ENCODE measurements around the gene CCR6. TPM values are rescaled to one million over a fixed set of nuclear protein-coding genes. Genes with fewer than 3 reads are reported as not detected.

CCR6 gene
- total and polyA plus RNA-seq, 2 of the 13 experiments (the other 11 are each of a cell fraction or from before 2014, with no cell fraction given) = 4.5 to 8.7 TPM

- Histone ChIP-seq H3K4me3 (replicated peaks in 1 of 3; ENCODE audit: insufficient read depth in 1 of 3, low read depth in 2 of 3, low read length in 3 of 3) (no peak overlapping the region), H3K9ac (ENCODE audit: insufficient read depth, low read depth, low read length) (no peak overlapping the region), H4K20me1 (ENCODE audit: insufficient read depth, low read length) (no peaks in the 10 kb centered on the region), H2AFZ (ENCODE audit: low read length) (no peak overlapping the region), H3K27ac (ENCODE audit: extremely low read length, insufficient read depth, low read length) (no peak overlapping the region), H3K36me3 (replicated peaks in 1 of 2; ENCODE audit: control insufficient read depth in 1 of 2, insufficient read depth in 2 of 2, low read length in 2 of 2) (no peaks in the 10 kb centered on the region), H3K4me2 (ENCODE audit: low read depth, low read length) (no peak overlapping the region), H3K79me2 (ENCODE audit: insufficient read depth, low read length) (no peaks in the 10 kb centered on the region), H3K4me1 (ENCODE audit: insufficient read depth, low read length) (peaks cover 4% of the 10 kb centered on the region), H3K9me3 (ENCODE audit: low read length) (peaks cover 16% of the 10 kb centered on the region; the same call in 1 of the 2 replicates), H3K27me3 (ENCODE audit: control insufficient read depth in 1 of 2, insufficient read depth in 2 of 2, low read length in 2 of 2) (peaks cover 3 to 14% of the 10 kb centered on the region in 2 experiments; a peak in 4 of 5 replicates)
- ChIA-PET CTCF (ENCODE audit: low intra/inter-chr PET ratio, low total read pairs) (no interaction called here), POLR2A (no interaction called here)
- TF ChIP-seq GABPA (IDR thresholded peaks at IDR 0.05; ENCODE audit: low read depth, low read length) = no peak
- TF ChIP-seq GABPA (CRISPR knock-in tag; IDR thresholded peaks at IDR 0.05; ENCODE audit: low read depth) = peak; percentile 54; the same call in 1 of the 2 replicates
- no peak for TF ChIP-seq ZNF142 (CRISPR knock-in tag; IDR thresholded peaks at IDR 0.05)
- no peak for DNase-seq (ENCODE audit: low spot score)
- BruUV-seq (replicated peaks) = no TSS peak
- FAIRE-seq = no peak
- 55% methylated on average over 11 of the region's 11 CpGs for WGBS (ENCODE audit: low lambda C conversion rate)
- ATAC-seq = no peak
- in situ Hi-C loops (cut with HindIII; ENCODE audit: extremely low pct_ligation_motif_present, low pct_unique_long_range_greater_than_20kb) (no loop called here), intact Hi-C loops (cut with micrococcal nuclease; ENCODE audit: unreplicated experiment) (no loop called here)
These were observed 33.4 kb upstream of the CCR6 start for GRCh38 chr6:167089243-167090142.

Measured in HepG2 (cell line).